NCI-H1436 treated with DMSO at 0.1 percent for 48 hours (cell line): ENCODE measurements around the gene ZNF200.
"Not testable (repeated sequence)": the region's sequence is repeated elsewhere in the genome, so short reads cannot be mapped to it uniquely, and the experiment has no call there.

ENCODE experiments used
- DNase-seq: peaks from one replicate; lab custom pipeline; 2025; lab: John Stamatoyannopoulos, UW

Gene ZNF200

DNA sequence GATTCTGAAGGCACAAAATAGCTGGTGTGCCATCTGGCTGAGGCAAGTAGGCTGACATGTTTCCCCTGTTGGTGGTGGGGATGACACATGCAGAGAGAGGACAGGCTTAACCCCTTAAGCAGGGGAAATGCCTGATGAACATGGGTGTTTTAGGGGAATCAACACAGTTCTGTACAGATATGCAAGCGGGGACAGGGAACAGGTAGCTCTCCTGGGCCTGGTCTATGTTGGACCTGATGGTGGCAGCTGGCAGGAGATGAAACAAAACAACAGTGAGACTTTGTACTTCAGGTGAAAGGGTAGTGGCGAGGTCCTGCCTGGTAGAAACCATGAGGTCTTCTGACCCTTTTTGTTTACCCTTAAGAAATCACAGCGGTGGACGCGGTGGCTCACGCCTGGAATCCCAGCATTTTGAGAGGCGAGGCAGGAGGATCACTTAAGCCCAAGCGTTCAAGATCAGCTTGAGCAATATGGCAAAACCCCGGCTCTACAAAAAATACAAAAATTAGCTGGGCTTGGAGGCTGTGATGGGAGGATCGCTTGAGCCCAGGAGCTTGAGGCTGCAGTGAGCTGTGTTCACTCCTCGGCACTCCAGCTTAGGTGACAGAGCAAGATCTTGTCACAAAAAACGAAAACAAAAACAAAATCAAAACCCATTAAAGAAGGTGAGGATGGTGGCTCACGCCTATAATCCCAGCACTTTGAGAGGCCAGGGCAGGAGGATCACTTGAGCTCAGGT lies 36.5 kb downstream of the ZNF200 start:
- DNase-seq = no peak

DNA sequence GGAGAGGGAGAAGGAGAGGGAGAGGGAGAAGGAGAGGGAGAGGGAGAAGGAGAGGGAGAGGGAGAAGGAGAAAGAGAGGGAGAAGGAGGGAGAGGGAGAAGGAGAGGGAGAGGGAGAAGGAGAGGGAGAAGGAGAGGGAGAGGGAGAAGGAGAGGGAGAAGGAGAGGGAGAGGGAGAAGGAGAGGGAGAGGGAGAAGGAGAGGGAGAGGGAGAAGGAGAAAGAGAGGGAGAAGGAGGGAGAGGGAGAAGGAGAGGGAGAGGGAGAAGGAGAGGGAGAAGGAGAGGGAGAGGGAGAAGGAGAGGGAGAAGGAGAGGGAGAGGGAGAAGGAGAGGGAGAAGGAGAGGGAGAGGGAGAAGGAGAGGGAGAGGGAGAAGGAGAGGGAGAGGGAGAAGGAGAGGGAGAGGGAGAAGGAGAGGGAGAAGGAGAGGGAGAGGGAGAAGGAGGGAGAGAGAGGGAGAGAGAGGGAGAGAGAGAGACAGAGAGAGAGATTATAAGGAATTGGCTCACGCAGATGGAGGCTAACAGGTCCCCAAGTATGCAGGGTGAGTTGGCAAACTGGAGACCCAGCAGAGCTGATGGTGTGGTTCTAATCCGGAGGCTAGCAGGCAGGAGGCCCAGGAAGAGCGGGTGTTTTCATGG lies 37.1 kb downstream of the ZNF200 start:
- not testable (repeated sequence) for DNase-seq

- DNase-seq = no peak
Measured at GRCh38 chr16:3195975-3196374, 39.0 kb downstream of the ZNF200 start.

- no peak for DNase-seq
Measured at GRCh38 chr16:3194792-3195191, 40.2 kb downstream of the ZNF200 start.

- DNase-seq = no peak
Measured at GRCh38 chr16:3193221-3194212, 41.4 kb downstream of the ZNF200 start.

DNA sequence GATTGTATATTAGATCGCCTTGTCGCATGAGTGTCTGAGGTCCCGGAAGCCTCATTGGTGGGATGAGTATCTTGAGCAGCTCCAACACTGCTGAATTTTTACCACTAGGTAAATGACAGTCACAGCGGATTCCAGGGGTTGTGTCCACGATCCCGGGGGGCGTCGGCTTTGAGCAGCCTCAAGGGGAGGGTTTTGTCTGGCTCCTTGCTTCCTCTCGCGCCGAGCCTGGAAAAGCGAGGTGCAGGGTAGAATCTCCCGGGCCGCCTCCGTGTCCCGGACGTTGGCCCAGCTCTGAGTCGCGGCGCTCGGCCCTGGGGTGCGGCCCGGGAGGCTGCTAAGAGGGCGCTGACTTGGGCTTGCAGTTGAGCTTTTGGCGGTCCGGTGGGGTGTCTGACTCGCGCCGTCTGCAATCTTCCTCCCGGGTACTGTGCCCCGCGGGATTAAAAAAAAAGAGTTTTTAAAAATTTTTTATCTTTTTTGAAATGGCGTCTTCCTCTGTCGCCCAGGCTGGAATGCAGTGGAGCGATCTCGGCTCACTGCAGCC lies 42.4 kb downstream of the ZNF200 start:
- DNase-seq = no peak

DNA sequence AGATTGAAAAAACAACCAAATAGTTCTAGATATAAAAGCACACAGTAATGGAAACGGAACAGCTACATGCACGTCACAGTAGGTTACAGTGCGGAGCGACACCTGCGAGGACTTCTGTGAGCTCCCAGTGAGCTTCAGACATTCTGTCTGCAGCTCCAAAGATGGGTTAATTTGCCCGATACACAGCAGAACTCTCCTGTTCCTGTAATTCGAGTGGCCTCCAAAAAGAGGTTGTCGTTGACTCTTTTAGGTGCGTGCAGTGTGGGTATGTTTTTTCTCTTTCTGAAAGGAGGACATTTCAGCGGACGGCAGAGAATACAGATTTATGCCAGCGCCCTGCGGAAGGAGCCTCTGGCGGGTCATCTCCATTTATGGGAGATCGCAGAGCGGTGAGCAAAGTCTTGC lies 44.0 kb downstream of the ZNF200 start:
- DNase-seq = no peak

DNA sequence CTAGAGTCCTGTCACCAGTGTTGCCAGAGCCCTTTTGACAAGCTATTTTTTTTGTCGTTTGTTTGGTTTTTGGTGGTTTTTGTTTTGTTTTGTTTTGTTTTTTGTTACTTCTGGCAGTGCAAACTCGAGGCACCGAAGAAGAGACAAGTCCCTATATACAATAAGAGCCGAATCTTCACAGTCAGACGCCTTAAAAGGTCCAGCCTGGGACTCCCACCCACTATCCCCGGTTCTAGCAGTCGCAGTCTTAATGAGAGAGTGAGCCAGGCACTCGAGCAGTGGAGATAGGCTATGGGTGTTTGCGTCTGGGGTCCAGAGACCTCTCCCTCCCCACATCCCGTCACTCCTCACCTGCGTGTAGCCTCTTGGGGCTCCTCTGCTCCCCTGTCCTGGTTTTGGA lies 45.1 kb downstream of the ZNF200 start:
- DNase-seq = no peak

DNA sequence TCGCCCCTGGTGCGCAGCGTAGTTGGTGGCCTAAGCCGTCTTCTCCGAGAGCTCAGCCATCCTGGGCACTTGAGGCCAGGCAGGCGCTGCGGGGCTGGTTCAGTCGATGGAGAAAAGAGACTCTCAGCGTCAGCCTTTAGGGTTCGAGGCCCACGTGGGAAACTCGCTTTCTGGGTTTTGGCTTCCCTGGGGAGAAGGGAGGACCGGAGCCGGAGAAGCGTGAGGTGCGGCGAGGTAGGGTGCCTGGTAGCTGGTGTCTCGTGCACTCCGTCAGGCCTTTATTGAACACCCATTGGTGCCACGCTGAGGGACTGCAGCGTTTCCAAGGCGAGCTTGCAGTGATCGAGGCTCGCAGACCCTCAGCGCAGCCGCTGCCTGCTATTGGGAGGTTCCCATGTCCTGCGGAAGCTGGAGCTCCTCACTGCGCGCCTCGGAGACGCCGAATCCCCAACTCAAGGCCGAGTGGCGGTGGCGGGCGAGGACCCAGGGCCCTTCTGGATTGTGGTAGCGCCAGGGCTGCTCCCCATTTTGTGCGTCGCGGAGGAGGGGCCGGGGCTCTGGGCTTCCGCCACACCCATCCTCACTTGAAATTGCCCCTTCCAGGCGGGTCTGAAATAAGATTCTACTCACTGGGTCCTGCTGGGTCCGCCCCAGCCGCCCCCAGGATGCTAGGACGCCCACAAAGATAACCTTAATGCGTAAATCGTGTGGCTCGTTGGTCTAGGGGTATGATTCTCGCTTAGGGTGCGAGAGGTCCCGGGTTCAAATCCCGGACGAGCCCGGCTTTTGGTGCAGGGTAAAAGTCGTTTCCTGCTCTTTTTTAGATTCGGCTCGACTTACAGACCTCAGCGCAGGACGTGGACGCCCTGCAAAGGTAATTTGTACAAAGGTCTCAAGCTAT lies 45.8 kb downstream of the ZNF200 start:
- no peak for DNase-seq

GRCh38 chr16:3188675-3188924 lies 46.4 kb downstream of the ZNF200 start:
- DNase-seq = no peak

DNA sequence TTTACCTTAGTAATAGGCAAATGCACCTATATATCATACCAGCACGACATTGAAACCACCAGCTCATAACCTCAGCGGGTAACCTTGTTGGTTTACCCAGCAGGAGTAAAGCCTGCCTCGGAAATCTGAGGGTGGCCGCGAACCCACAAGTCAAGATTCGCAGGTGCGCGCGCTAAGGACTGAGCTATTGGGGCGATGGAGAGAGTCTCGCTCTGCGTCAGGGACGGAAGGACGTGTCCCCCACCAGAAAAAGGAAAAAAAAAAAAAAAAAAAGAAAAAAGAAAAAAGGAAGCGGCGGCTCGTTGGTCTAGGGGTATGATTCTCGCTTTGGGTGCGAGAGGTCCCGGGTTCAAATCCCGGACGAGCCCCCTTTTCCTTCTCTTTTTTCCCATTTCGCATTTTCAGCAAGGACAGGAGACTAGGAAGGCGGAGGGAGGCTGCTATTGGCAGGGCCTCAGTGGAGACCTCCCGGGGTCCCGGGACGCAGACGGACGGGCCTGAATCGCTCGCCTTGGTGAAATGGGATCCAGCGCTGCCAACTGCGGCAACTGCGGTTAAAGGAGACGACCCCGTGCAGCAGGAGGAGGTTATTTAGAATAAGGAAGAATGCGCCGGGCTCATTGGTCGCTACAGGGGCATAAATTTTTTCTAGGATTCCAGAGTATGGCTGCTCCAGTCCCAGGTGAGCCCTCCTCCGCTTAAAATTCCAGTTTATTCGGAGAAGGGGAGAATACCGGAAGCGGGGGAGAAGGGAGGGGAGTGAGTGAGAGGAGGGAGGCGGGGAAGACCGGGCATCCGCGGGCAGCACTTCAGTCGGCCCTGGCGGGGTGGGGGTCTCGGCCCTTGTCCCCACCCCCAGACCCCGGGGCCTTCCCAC lies 46.9 kb downstream of the ZNF200 start, which contains the start of gene OR1F1:
Gene OR1F1, plus strand, starts transcription at position 407 of the 877 bp plus-strand sequence.
- DNase-seq = no peak

DNA sequence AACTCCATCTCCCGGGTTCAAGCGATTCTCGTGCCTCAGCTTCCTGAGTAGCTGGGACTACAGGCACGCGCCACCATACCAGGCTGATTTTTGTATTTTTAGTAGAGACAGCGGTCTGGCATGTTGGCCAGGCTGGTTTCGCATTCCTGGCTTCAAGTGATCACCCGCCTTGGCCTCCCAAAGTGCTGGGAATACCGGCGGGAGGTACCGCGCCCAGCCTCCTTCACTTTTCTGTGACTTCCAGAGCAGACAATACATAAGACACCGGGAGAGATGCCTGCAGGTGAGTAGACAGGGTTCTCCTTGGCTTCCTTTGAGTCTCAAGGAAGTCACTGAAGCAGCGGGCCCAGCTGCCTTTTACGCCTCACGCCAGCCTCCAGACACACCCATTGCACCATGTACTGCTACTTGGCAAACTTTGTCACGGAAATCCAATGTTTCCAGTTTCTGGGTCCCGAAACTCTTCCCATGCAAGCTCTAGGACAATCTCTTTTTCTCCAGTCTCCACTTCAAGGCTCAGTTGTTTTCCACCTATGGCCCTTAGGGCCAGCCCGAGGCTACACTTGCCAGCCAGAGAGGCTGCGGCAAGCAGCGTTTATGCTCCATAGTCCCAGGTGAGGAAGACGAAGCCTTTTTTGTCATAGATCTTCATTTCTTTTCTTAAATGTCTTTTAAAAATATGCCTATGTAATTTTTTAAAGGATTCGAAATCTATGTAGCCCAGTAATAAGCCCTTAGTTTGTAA lies 47.8 kb downstream of the ZNF200 start:
- no peak for DNase-seq

DNA sequence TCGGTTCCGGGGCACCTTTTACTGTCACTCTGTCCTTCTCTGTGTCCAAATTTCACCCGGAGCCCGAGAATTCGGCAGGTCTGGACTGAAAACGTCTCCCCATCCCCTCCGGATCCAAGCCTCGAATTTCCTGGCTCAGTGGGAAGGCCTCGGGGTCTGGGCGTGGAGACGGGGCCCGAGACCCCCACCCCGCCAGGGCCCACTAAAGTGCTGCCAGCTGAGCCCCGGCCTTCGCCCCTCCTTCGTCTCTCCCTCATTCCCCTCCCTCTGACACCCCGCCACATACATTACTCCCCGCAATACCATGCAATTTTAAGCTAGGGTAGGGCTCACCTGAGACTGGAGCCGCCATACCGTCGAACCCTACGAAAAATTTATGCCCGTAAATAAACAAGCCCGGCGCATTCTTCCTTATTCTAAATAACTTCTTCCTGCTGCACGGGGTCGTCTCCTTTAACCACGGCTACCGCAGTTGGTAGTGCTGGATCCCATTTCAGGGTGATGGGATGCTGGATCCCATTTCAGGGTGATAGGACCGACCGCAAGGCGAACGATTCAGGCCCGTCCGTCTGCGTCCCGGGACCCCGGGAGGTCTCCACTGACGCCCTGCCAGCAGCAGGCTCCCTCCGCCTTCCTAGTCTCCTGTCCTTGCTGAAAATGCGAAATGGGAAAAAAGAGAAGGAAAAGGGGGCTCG lies 51.4 kb downstream of the ZNF200 start:
- DNase-seq = no peak

GRCh38 chr16:3182608-3183444 lies 52.1 kb downstream of the ZNF200 start:
- DNase-seq = no peak

GRCh38 chr16:3182293-3182607 lies 52.7 kb downstream of the ZNF200 start:
- not testable (repeated sequence) for DNase-seq

GRCh38 chr16:3180445-3180878 lies 54.5 kb downstream of the ZNF200 start:
- no peak for DNase-seq

GRCh38 chr16:3179651-3180050 lies 55.3 kb downstream of the ZNF200 start:
- DNase-seq = no peak
